K562 (cell line): ENCODE data around the gene BMP8B. TPM values are rescaled to one million over a fixed set of nuclear protein-coding genes. Genes with fewer than 3 reads are reported as not detected.

ENCODE experiments used
- ELK1 ChIP-seq: sonication (generic); formaldehyde crosslinking; IDR thresholded peaks from 2 replicates; pipeline ENCODE4 v1.8.1; 2022; ENCODE audit warnings: missing genetic modification reagents
- GTF2A2 ChIP-seq: IDR thresholded peaks from 2 replicates; pipeline ENCODE4 v1.6.1; 2016; ENCODE audit warnings: mild to moderate bottlenecking, missing genetic modification characterization, missing compliant biosample characterization
- HMGXB4 ChIP-seq: sonication (generic); formaldehyde crosslinking; IDR thresholded peaks from 2 replicates; pipeline ENCODE4 v1.8.1; 2023; ENCODE audit warnings: mild to moderate bottlenecking, missing genetic modification reagents
- NKRF ChIP-seq: fragments of 450-650 bp; IDR thresholded peaks from 2 replicates; pipeline ENCODE4 v1.6.1; 2016; ENCODE audit warnings: borderline replicate concordance
- POLR2A ChIP-seq: fragments of 450-650 bp; conservative IDR thresholded peaks from 2 replicates; pipeline ENCODE4 v1.6.1; 2016
- POLR2B ChIP-seq: fragments of 450-650 bp; IDR thresholded peaks from 2 replicates; pipeline ENCODE4 v1.6.1; 2018; ENCODE audit warnings: low read depth; ENCODE audit not compliant: partially characterized antibody
- RHOXF2B ChIP-seq: fragments of 250-450 bp; sonication (Bioruptor Pico); conservative IDR thresholded peaks from 2 replicates; pipeline ENCODE4 v1.5.1; 2021
- TBL1XR1 ChIP-seq, 2 experiments: IDR thresholded peaks; 2 replicates each; pipeline ENCODE4 v1.6.1; 2012; ENCODE audit warnings: improper control_type of control experiment in 2 of 2, low read length in 2 of 2, mild to moderate bottlenecking in 1 of 2
- ZBTB40 ChIP-seq, 2 experiments: fragments of 450-650 bp in 1 of 2; sonication (generic) in 1 of 2; formaldehyde crosslinking in 1 of 2; IDR thresholded peaks; 2 replicates each; pipeline versions ENCODE4 v1.7.1 to v1.9.0; 2016 to 2022; ENCODE audit warnings: inconsistent platforms in 1 of 2, mild to moderate bottlenecking in 1 of 2, missing genetic modification reagents in 1 of 2
- ZNF76 ChIP-seq: fragments of 250-450 bp; sonication (Bioruptor Pico); IDR thresholded peaks from 2 replicates; pipeline ENCODE4 v1.4.0; 2020; ENCODE audit warnings: mild to moderate bottlenecking, moderate library complexity, borderline replicate concordance
- polyA plus RNA-seq, 8 experiments: library from polyadenylated mRNA; depleted of rRNA in 4 of 8; stranded (reverse) in 5 of 8; unstranded in 3 of 8; fragments of >200 nt; fragmentation: Nextera tagmentation in 2 of 8; fragmentation: Illumina TruSeq in 1 of 8; extraction: Ambion mirVana in 2 of 8; extraction: Trizol in 1 of 8; gene quantifications; 2 replicates each; pipeline versions ENCODE4 v1.2.1 to v1.2.3, GENCODE V29; 2011 to 2014; ENCODE audit warnings: inconsistent platforms in 1 of 8, missing spikeins in 1 of 8
- total RNA-seq, 7 experiments: library from RNA; depleted of rRNA in 6 of 7; stranded (reverse); fragments of >200 nt in 6 of 7; fragmentation: Illumina TruSeq in 2 of 7; extraction: Trizol in 2 of 7; gene quantifications; 2 replicates each; pipeline versions ENCODE4 v1.2.1 to v1.2.3, GENCODE V29; 2011 to 2021; ENCODE audit warnings: low replicate concordance in 1 of 7

Gene BMP8B
- total and polyA plus RNA-seq, 9 of the 15 experiments (the other 6 are each of a cell fraction or from before 2014, with no cell fraction given), result 0.03 to 0.33 (median 0.14) TPM

GRCh38 chr1:39738622-39739366, 49.9 kb downstream of the BMP8B start, which contains the start of gene PPIE (continued):
- TF ChIP-seq HMGXB4 (CRISPR knock-in tag) (peak; percentile 71), ELK1 (no peak), ZNF76 (CRISPR knock-in tag) (no peak), ZBTB40 (IDR thresholded peaks at IDR 0.05) (peak; percentile 91), ZBTB40 (CRISPR knock-in tag; IDR thresholded peaks at IDR 0.05) (no peak), POLR2B (peak; percentile 93), NKRF (peak; percentile 90), TBL1XR1 (IDR thresholded peaks at IDR 0.05; ENCODE audit: low read length in 2 of 2) (0 out of 4 replicates have a peak, but pooled peaks of 1 of the 2 experiments have one; percentile 7), RHOXF2B (CRISPR knock-in tag) (0 out of 2 replicates have a peak, but pooled peaks have one; percentile 44), GTF2A2 (tag) (no peak), POLR2A (peak; percentile 96)
